Measurements from ENCODE around the gene CDH4. TPM values are rescaled to one million over a fixed set of nuclear protein-coding genes. Genes with fewer than 3 reads are reported as not detected.

The CDH4 gene
- total and polyA plus RNA-seq, 2 donors (not counting 1 experiment from before 2014, with no cell fraction given) = not detected

DNA sequence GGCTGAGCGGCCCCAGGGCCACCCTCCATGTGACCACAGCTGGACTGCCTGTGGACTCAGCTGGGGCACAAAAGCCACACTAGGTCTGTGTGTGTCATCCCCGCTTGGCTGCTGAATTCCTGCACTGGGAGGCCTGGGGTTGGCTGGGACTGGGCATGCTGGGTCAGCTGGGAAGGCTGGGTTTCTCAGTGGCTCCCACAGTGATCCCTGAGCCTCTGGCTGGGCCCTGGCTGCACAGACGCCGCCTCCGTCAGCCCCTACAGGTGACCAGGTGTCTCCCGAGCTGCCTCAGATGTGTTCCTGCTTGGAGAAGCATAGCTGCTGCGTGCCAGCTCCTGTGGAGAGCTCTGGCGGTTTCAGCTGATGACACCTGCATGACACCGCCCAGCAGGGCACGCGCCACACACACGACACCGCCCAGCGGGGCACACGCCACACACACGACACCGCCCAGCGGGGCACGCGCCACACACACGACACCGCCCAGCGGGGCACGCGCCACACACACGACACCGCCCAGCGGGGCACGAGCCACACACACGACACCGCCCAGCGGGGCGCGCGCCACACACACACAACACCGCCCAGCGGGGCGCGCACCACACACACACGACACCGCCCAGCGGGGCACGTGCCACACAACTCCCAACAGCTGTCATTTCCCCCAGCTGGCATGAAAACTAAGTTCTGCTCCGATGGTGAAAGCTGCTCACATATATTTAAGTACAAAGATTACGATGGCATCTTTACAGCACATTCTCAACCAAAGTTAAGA, 724.8 kb downstream of the CDH4 start:
- Histone ChIP-seq H4K20me1 (ENCODE audit: control insufficient read depth, insufficient read depth, low read length, poor library complexity, severe bottlenecking) (peaks cover 13% of the 10 kb centered on the region), H3K36me3 (replicated peaks in 1 of 2; ENCODE audit: control extremely low read depth in 1 of 2, control insufficient read depth in 1 of 2, extremely low read depth in 1 of 2, insufficient read depth in 2 of 2, low read length in 1 of 2) (peaks cover 3 to 43% of the 10 kb centered on the region in 2 experiments), H3K4me1 (ENCODE audit: control insufficient read depth in 2 of 2, insufficient read depth in 2 of 2, low read length in 2 of 2) (no peaks in the 10 kb centered on the region), H3K27me3 (replicated peaks in 1 of 4; ENCODE audit: control extremely low read depth in 1 of 4, control insufficient read depth in 3 of 4, insufficient read depth in 4 of 4, low read length in 3 of 4) (no peaks in the 10 kb centered on the region), H2AFZ (ENCODE audit: insufficient read depth, low read depth, low read length, poor library complexity, severe bottlenecking) (no peak overlapping the region), H3K9me3 (ENCODE audit: control extremely low read depth in 1 of 3, control insufficient read depth in 2 of 3, insufficient read depth in 1 of 3, low read length in 2 of 3) (no peaks in the 10 kb centered on the region), H3K4me3 (ENCODE audit: control extremely low read depth in 1 of 5, extremely low read depth in 1 of 5, insufficient read depth in 1 of 5, low read depth in 2 of 5, low read length in 4 of 5) (no peak overlapping the region), H3K79me2 (ENCODE audit: control insufficient read depth, insufficient read depth, low read length) (peaks cover 24% of the 10 kb centered on the region), H3K4me2 (replicated peaks; ENCODE audit: low read depth, low read length, poor library complexity, severe bottlenecking) (no peak overlapping the region), H3K9ac (ENCODE audit: low read length) (no peak overlapping the region), H3K27ac (ENCODE audit: low read length in 2 of 2) (no peak overlapping the region)
- no peaks in the 10 kb centered on the region for H3K27me3 Mint-ChIP-seq
- intact Hi-C loops (cut with micrococcal nuclease) = no loop called here
- peaks cover 6% of the 10 kb centered on the region for H3K4me1 Mint-ChIP-seq
- no peak for TF ChIP-seq CTCF (IDR thresholded peaks at IDR 0.05)
- no peak for TF ChIP-seq EZH2 (IDR thresholded peaks at IDR 0.05; ENCODE audit: borderline replicate concordance, insufficient read depth, low read depth, low read length, poor library complexity, severe bottlenecking)
- ATAC-seq (ENCODE audit: low read depth) (no peak), DNase-seq (no peak)
- 98% methylated on average over 29 of the region's 45 CpGs for WGBS (ENCODE audit: insufficient coverage)
- POLR2A ChIA-PET = no interaction called here
- no peaks in the 10 kb centered on the region for H3K9me3 Mint-ChIP-seq (ENCODE audit: insufficient read depth)
- CTCF ChIA-PET = no interaction called here
- H3K27ac Mint-ChIP-seq = no peak overlapping the region
- no peak overlapping the region for H3K4me3 Mint-ChIP-seq

- Histone ChIP-seq H4K20me1 (ENCODE audit: control insufficient read depth, insufficient read depth, low read length, poor library complexity, severe bottlenecking) (peaks cover 14% of the 10 kb centered on the region), H3K4me2 (replicated peaks; ENCODE audit: low read depth, low read length, poor library complexity, severe bottlenecking) (no peak overlapping the region), H3K27me3 (replicated peaks in 1 of 4; ENCODE audit: control extremely low read depth in 1 of 4, control insufficient read depth in 3 of 4, insufficient read depth in 4 of 4, low read length in 3 of 4) (no peaks in the 10 kb centered on the region), H3K4me3 (ENCODE audit: control extremely low read depth in 1 of 5, extremely low read depth in 1 of 5, insufficient read depth in 1 of 5, low read depth in 2 of 5, low read length in 4 of 5) (no peak overlapping the region), H3K9ac (ENCODE audit: low read length) (no peak overlapping the region), H2AFZ (ENCODE audit: insufficient read depth, low read depth, low read length, poor library complexity, severe bottlenecking) (no peak overlapping the region), H3K27ac (ENCODE audit: low read length in 2 of 2) (no peak overlapping the region), H3K9me3 (ENCODE audit: control extremely low read depth in 1 of 3, control insufficient read depth in 2 of 3, insufficient read depth in 1 of 3, low read length in 2 of 3) (peaks cover 0 to 5% (median 0%) of the 10 kb centered on the region in 3 donors), H3K79me2 (ENCODE audit: control insufficient read depth, insufficient read depth, low read length) (peaks cover 30% of the 10 kb centered on the region), H3K36me3 (replicated peaks in 1 of 2; ENCODE audit: control extremely low read depth in 1 of 2, control insufficient read depth in 1 of 2, extremely low read depth in 1 of 2, insufficient read depth in 2 of 2, low read length in 1 of 2) (peaks cover 3 to 42% of the 10 kb centered on the region in 2 experiments), H3K4me1 (ENCODE audit: control insufficient read depth in 2 of 2, insufficient read depth in 2 of 2, low read length in 2 of 2) (peaks cover 0 to 5% of the 10 kb centered on the region in 2 donors)
- no peak for DNase-seq
- Mint-ChIP-seq H3K4me1 (peaks cover 10% of the 10 kb centered on the region), H3K27me3 (no peaks in the 10 kb centered on the region), H3K9me3 (ENCODE audit: insufficient read depth) (no peaks in the 10 kb centered on the region), H3K27ac (no peak overlapping the region), H3K4me3 (no peak overlapping the region)
- ATAC-seq (ENCODE audit: low read depth) = no peak
- ChIA-PET CTCF (no interaction called here), POLR2A (no interaction called here)
- intact Hi-C loops (cut with micrococcal nuclease) = no loop called here
- 98% methylated on average over 10 of the region's 10 CpGs for WGBS (ENCODE audit: insufficient coverage)
- TF ChIP-seq CTCF (IDR thresholded peaks at IDR 0.05) (no peak), EZH2 (IDR thresholded peaks at IDR 0.05; ENCODE audit: borderline replicate concordance, insufficient read depth, low read depth, low read length, poor library complexity, severe bottlenecking) (no peak)
These were observed 725.3 kb downstream of the CDH4 start for GRCh38 chr20:61977419-61977786.

Measured in B cell (primary cell).